HFFc6 (cell line): ENCODE measurements around the gene UBE2E2. TPM values are rescaled to one million over a fixed set of nuclear protein-coding genes. Genes with fewer than 3 reads are reported as not detected.

ENCODE experiments used
- DNase-seq: peaks from one replicate; pipeline ENCODE4 v3.0.0-alpha.2; 2018
- H3K27ac Mint-ChIP-seq: 2 replicates; pipeline ENCODE4 v1.8.0; 2020; ENCODE audit warnings: mild to moderate bottlenecking, mixed read lengths
- H3K27me3 Mint-ChIP-seq: 2 replicates; pipeline ENCODE4 v1.8.0; 2021; ENCODE audit warnings: mild to moderate bottlenecking, moderate library complexity, mixed read lengths; ENCODE audit not compliant: insufficient read depth
- H3K36me3 Mint-ChIP-seq: 2 replicates; pipeline ENCODE4 v1.8.0; 2021; ENCODE audit warnings: low read depth, mixed read lengths
- H3K4me1 Mint-ChIP-seq: 2 replicates; pipeline ENCODE4 v1.8.0; 2020; ENCODE audit warnings: low read depth, mixed read lengths
- H3K4me3 Mint-ChIP-seq: 2 replicates; pipeline ENCODE4 v1.8.0; 2020; ENCODE audit warnings: mild to moderate bottlenecking, moderate library complexity, mixed read lengths
- H3K9me3 Mint-ChIP-seq: 2 replicates; pipeline ENCODE4 v1.8.0; 2020; ENCODE audit warnings: mild to moderate bottlenecking, mixed read lengths
- total RNA-seq, 6 experiments: library from RNA; stranded (reverse); fragmentation: NEBNext Ultra II Directional; extraction: Animal tissue kit (Norgen Biotek cat#: 25700); gene quantifications; 2 replicates in 1 of 6; 3 replicates in 5 of 6; pipeline ENCODE4 v1.2.3, GENCODE V29; 2021
- TF ChIP-seq, protein P1 (sequence below): fragments of 200-600 bp; sonication (generic); IDR thresholded peaks from 2 replicates; pipeline ENCODE4 v1.5.0; 2021; ENCODE audit warnings: antibody characterized with exemption, mild to moderate bottlenecking

Gene UBE2E2
- total RNA-seq, 6 experiments from 2014 or later = 38.2 to 53.0 (median 47.2) TPM

DNA sequence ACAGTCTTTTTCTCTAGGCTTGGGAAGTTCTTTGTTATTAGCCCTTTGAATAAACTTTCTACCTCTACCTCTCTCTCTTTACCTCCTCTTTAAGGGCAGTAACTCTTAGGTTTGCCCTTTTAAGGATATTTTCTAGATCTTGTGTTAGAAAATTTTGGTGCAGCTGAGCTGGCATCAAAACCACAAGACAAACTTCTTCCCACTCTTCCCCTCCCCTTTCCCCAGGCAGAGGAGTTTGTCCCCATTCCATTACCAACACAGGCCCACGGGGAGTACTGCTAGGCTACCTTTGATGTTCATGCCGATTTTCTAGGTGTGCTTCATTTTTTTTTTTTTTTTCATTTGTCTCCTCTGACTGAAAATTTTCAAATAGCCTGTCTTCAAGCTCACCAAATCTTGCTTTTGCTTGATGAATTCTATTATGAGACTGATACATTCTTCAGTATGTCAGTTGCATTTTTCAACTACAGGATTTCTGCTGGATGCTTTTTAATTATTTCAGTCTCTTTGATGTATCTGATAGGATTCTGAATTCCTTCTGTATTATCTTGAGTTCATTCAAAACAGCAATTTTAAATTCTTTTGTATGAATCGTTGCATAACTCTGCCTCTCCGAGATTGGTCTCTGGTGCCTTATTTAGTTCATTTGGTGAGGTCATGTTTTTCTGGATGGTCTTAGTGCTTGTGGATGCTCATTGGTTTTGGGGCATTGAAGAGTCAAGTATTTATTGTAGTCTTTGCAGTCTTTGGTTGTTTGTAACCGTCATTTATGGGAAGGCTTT lies 112.0 kb downstream of the UBE2E2 start:
- peaks cover 36% of the 10 kb centered on the region for H3K4me1 Mint-ChIP-seq
- peaks cover 11% of the 10 kb centered on the region for H3K36me3 Mint-ChIP-seq
- H3K27ac Mint-ChIP-seq = peak overlapping the region; percentile 0; the same call in 1 of the 2 replicates
- no peaks in the 10 kb centered on the region; the same call in 1 of the 2 replicates for H3K27me3 Mint-ChIP-seq
- DNase-seq = peak; percentile 21
- no peaks in the 10 kb centered on the region for H3K9me3 Mint-ChIP-seq
- TF ChIP-seq, protein P1, sequence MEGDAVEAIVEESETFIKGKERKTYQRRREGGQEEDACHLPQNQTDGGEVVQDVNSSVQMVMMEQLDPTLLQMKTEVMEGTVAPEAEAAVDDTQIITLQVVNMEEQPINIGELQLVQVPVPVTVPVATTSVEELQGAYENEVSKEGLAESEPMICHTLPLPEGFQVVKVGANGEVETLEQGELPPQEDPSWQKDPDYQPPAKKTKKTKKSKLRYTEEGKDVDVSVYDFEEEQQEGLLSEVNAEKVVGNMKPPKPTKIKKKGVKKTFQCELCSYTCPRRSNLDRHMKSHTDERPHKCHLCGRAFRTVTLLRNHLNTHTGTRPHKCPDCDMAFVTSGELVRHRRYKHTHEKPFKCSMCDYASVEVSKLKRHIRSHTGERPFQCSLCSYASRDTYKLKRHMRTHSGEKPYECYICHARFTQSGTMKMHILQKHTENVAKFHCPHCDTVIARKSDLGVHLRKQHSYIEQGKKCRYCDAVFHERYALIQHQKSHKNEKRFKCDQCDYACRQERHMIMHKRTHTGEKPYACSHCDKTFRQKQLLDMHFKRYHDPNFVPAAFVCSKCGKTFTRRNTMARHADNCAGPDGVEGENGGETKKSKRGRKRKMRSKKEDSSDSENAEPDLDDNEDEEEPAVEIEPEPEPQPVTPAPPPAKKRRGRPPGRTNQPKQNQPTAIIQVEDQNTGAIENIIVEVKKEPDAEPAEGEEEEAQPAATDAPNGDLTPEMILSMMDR = no peak
- H3K4me3 Mint-ChIP-seq = no peak overlapping the region; the same call in 1 of the 2 replicates

DNA sequence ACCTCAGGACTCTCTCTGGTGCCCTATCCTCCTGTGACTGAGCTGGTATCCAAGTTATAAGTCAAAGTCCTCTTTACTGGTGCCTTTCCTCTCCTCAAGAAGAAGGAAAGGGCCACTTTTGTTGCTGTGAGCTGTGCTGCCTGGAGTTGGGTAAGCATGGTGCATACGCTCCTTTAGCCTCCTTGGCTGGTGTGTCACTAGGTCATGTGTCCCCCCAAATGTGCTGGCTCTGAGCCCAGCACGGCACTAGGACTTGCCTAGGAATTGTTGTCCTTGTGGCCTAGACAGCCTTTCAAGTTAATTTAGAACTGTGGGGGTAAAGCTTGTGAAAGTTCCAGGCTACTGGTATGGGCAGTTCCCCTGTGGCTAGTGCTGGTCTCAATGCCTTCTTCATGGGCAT lies 113.8 kb downstream of the UBE2E2 start:
- Mint-ChIP-seq H3K27ac (no peak overlapping the region), H3K27me3 (no peaks in the 10 kb centered on the region; the same call in 1 of the 2 replicates), H3K36me3 (peaks cover 7% of the 10 kb centered on the region), H3K9me3 (no peaks in the 10 kb centered on the region), H3K4me1 (peaks cover 41% of the 10 kb centered on the region), H3K4me3 (no peak overlapping the region)
- DNase-seq = no peak
- TF ChIP-seq, protein P1 = no peak

DNA sequence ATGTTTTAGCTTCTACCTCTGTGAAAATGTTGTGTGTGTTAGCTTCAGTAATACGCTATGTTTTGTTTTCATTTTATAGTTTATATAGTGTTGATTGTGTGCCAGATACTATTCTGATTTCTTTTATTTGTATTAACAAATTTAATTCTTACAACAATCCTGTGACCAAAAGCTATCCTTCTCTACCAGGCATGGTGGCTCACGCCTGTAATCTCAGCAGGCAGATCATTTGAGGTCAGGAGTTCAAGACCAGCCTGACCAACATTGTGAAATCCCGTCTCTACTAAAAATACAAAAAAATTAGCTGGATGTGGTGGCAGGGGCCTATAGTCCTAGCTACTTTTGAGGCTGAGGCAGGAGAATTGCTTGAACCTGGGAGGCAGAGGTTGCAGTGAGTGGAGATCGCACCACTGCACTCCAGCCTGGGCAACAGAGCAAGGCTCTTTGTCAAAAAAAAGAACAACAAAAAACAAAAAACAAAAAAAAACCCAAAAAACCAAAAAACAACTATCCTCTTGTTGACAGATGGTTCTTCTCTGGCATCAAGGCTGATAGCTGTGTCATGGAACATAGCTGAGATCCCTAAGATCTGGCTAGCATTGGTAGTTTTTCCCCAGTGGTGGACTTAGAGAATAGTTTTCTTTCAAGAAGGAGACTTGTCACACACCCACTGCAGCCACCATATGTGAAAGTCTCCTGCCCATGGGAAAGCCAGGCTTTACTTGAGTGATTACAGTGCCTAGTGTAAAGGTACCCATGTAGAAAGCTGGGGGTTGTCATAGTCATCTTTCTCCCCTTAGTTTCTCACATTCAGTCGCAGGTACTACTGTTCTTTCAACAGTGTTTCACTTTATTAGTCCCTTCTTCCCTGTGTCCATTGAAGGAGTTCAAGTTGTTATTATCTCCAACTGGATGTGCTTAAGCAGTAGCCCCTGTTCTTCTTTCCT lies 116.5 kb downstream of the UBE2E2 start:
- Mint-ChIP-seq H3K27ac (no peak overlapping the region), H3K27me3 (no peaks in the 10 kb centered on the region), H3K9me3 (no peaks in the 10 kb centered on the region), H3K36me3 (peaks cover 7% of the 10 kb centered on the region), H3K4me3 (no peak overlapping the region), H3K4me1 (peaks cover 31% of the 10 kb centered on the region)
- TF ChIP-seq, protein P1 = no peak
- DNase-seq = no peak

DNA sequence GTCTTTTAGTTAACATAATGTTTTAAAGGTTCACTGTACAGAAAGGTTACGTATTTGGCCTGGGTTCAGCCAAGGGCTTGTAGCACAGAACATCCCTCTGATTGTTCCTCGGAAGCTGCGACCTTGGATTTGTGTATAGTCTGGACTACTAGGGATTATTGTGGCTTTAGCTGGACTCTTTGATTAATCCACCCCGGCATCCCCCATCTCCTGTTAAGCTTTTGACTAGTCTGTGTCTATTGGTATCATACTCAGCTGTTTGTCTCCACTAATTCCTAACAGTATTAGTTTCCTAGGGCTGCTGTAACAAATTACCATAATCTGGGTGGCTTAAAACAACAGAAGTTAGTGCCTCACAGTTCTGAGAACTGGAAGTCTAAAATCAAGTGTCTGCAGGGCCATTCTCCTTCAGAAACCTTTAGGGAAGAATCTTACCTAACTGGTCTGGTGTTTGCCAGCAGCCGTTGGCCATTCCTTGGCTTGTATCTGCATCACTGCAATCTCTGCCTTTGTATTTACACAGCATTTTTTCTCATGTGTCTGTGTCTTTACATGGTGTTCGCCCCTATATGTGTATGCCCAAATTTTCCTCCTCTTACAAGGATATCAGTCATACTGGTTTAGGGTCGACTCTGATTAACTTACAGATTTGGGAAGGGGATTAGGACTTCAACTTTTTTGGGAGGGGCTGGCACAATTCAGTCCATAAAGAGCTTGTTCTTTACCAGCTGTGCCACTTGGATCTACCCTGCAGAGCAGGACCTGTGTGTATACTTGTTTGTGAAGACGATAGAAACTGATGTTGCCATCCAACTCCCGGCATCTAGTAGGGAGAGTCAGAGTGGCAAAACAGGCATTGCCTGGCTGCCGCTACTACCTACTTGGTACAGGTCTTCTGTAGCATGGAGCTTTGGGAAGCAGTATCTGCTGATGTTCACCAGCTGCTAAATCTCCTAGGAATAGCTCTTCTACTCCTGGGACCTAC lies 117.8 kb downstream of the UBE2E2 start:
- TF ChIP-seq, protein P1 = no peak
- no peak overlapping the region for H3K4me3 Mint-ChIP-seq
- H3K9me3 Mint-ChIP-seq = 0 out of 2 replicates have a peak, but pooled peaks cover 4% of the 10 kb centered on the region
- DNase-seq = no peak
- H3K27me3 Mint-ChIP-seq = no peaks in the 10 kb centered on the region
- H3K36me3 Mint-ChIP-seq = peaks cover 7% of the 10 kb centered on the region
- H3K4me1 Mint-ChIP-seq = peaks cover 31% of the 10 kb centered on the region
- H3K27ac Mint-ChIP-seq = no peak overlapping the region

DNA sequence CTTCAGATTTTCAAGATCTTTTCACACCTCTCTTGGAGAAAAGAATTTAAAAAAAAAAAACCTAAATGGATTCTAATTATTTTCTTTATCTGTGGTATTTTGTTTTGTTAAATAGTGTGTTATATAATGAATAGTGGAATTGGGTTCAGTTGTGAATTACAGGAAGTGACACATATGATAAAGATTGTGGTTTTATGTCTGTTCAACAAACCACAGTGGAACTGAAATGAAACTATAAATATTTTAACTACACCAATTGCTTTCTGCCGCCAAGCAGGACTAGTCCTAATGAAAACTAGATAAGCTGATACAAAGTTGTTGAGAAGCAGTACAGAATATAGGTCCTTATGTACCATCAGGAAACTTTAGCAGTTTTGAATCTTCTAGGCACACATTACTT lies 121.6 kb downstream of the UBE2E2 start:
- 0 out of 2 replicates have a peak overlapping the region, but pooled peaks have one; percentile 26 for H3K27ac Mint-ChIP-seq
- DNase-seq = peak; percentile 44

More for the DNA sequence above, 121.6 kb downstream of the UBE2E2 start:
- Mint-ChIP-seq H3K36me3 (no peaks in the 10 kb centered on the region), H3K4me3 (peak overlapping the region; percentile 35), H3K9me3 (0 out of 2 replicates have a peak, but pooled peaks cover 4% of the 10 kb centered on the region), H3K27me3 (no peaks in the 10 kb centered on the region), H3K4me1 (peaks cover 29% of the 10 kb centered on the region)
- TF ChIP-seq, protein P1 = no peak
